ENCODE results near the gene RBM47.

DNA sequence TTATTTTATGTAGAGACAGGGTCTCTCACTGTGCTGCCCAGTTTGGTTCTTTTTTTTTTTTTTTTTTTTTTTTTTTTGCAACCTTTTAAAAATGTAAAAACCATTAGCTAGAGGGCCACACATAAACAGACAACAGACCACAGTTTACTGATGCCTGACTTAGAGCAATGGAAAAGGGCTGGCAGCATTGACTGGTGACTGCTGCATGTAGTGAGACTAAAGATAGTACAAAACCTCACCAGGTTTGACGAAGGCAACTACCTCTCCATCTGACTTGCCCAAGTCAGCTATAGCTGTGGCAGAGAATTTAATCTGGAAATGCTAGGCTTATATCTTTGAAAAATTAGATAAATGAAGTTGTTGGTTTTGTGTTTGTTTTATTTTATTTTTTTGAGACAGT, 102.9 kb downstream of the RBM47 start:
- TF ChIP-seq, protein P1, sequence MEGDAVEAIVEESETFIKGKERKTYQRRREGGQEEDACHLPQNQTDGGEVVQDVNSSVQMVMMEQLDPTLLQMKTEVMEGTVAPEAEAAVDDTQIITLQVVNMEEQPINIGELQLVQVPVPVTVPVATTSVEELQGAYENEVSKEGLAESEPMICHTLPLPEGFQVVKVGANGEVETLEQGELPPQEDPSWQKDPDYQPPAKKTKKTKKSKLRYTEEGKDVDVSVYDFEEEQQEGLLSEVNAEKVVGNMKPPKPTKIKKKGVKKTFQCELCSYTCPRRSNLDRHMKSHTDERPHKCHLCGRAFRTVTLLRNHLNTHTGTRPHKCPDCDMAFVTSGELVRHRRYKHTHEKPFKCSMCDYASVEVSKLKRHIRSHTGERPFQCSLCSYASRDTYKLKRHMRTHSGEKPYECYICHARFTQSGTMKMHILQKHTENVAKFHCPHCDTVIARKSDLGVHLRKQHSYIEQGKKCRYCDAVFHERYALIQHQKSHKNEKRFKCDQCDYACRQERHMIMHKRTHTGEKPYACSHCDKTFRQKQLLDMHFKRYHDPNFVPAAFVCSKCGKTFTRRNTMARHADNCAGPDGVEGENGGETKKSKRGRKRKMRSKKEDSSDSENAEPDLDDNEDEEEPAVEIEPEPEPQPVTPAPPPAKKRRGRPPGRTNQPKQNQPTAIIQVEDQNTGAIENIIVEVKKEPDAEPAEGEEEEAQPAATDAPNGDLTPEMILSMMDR (conservative IDR thresholded peaks at IDR 0.05 in 1 of 2, IDR thresholded peaks at IDR 0.05 in 1 of 2; ENCODE audit: low read depth in 1 of 2, low read length in 2 of 2): no peak
- no peak for TF ChIP-seq EZH2 (IDR thresholded peaks at IDR 0.05; ENCODE audit: low read length, missing control alignments)
